ENCODE measurements around the gene NCOA7. TPM values are rescaled to one million over a fixed set of nuclear protein-coding genes. Genes with fewer than 3 reads are reported as not detected.
A peak's percentile ranks its signal among the peaks of the same experiment; 100 is the strongest.

NCOA7 gene
- total RNA-seq, 4 donors from 2014 or later, result 16.7 to 28.3 (median 21.2) TPM

DNA sequence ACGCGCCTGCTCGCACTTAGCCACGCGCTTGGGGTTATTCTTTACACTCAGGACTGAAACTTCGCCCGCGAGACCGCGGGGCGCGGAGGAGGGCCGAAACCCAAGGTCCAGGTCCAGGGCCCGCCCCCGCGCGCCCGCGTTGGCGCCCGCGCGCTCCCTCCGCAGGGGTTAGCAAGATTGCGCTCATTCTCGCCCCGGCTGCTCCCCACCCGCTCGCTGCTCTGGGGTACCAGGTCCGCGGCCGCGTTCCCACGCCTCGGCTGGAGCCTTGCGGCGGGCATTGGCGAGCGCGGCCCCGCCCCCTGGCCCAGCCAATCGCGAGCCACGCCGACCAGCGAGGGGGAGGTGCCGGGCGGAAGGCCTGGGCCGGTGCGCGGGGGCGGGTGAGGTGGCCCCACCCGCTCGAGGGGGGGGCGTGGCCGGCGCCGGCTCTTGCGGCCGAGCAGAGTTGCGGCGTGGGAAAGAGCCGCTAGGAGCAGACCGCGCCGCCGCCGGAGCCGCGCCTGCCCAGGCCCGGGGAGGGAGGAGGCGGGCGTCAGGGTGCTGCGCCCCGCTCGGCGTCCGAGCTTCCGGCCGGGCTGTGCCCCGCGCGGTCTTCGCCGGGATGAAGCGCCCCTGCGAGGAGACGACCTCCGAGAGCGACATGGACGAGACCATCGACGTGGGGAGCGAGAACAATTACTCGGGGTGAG lies 41.4 kb upstream of the NCOA7 start, which contains the start of gene HEY2:
HEY2 (plus strand) TSS at position 460 of the 692 bp plus-strand sequence; CDS start at position 605, 145 bp downstream.
- Histone ChIP-seq H3K36me3 (no peaks in the 10 kb centered on the region), H3K27ac (peak within 1 kb of the TSS; percentile 79 to 82 (median 80)), H3K9me3 (no peaks in the 10 kb centered on the region), H3K4me1 (peaks cover 13 to 45% (median 27%) of the 10 kb centered on the region in 4 donors), H3K4me3 (peak within 1 kb of the TSS; percentile 45 to 72 (median 58)), H3K27me3 (peaks cover 96% of the 10 kb centered on the region)
- WGBS, 2 donors (ENCODE audit: low coverage in 1 of 2), result 2% methylated on average over 26 of the region's 95 CpGs; no CpG with 5 or more reads in 1 of the 2 donors
- intact Hi-C loops (cut with DNase I; ENCODE audit: low total_unique reads) (no loop called here), in situ Hi-C loops (cut with MboI; ENCODE audit: low pct_ligation_motif_present in 1 of 4, low pct_unique_long_range_greater_than_20kb in 1 of 4, low sequenced_read_pairs in 3 of 4) (no loop called here)
- TF ChIP-seq, protein P1, sequence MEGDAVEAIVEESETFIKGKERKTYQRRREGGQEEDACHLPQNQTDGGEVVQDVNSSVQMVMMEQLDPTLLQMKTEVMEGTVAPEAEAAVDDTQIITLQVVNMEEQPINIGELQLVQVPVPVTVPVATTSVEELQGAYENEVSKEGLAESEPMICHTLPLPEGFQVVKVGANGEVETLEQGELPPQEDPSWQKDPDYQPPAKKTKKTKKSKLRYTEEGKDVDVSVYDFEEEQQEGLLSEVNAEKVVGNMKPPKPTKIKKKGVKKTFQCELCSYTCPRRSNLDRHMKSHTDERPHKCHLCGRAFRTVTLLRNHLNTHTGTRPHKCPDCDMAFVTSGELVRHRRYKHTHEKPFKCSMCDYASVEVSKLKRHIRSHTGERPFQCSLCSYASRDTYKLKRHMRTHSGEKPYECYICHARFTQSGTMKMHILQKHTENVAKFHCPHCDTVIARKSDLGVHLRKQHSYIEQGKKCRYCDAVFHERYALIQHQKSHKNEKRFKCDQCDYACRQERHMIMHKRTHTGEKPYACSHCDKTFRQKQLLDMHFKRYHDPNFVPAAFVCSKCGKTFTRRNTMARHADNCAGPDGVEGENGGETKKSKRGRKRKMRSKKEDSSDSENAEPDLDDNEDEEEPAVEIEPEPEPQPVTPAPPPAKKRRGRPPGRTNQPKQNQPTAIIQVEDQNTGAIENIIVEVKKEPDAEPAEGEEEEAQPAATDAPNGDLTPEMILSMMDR (IDR thresholded peaks at IDR 0.05), result peak in 2 of 5 experiments; percentile 23 to 30
- TF ChIP-seq POLR2AphosphoS5 (IDR thresholded peaks at IDR 0.05) (peak; percentile 49 to 70 (median 57)), POLR2A (IDR thresholded peaks at IDR 0.05) (peak; percentile 18), EP300 (IDR thresholded peaks at IDR 0.05; ENCODE audit: low read depth) (no peak)
- peak; percentile 93 for DNase-seq

DNA sequence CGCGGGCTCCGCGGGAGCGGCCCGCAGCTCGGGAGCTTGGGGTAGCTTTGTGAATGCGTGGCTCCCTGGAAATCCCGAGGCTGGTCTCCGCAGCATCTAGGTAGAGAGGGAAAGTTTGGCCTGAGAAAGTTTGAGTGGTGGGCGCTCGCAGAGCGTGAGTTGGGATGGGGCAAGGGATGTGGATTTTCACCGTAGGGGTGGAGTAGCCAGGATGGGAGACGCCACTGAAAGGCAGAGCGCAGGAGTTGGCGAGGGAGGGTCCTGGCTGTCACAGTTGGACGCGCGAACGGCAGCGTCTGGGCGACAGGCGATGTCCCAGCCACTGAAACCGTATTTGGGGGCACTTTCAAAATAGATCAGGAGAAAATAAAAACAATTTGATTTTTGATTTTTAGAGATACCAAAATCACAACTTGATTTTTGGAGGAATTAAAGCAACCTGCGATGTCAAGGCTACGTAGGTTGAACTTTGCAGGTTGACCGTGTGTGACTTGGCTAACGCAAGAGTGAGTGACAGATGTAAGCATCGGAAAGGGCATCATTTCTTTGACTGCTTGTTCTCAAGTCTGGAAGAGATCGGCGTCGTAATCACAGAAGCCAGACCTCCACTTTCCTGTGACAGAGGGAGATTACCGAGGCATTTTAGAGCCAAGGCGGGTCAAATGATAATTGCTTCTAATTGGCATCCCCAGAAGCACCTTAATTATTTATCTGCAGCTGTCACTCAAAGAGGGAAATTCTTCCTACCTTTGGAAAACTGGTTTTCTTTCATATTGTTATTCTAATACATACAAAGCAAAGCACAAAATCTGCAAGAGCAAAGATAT lies 40.7 kb upstream of the NCOA7 start:
- DNase-seq, result peak; percentile 13
- Histone ChIP-seq H3K4me1 (peaks cover 13 to 45% (median 27%) of the 10 kb centered on the region in 4 donors), H3K27ac (peak overlapping the region; percentile 79 to 82 (median 80)), H3K4me3 (peak overlapping the region; percentile 45 to 72 (median 58)), H3K36me3 (no peaks in the 10 kb centered on the region), H3K9me3 (no peaks in the 10 kb centered on the region), H3K27me3 (peaks cover 96% of the 10 kb centered on the region)
- WGBS, 2 donors (ENCODE audit: low coverage in 1 of 2), result 6 to 7% methylated on average over 12 to 34 of the region's 35 CpGs
- intact Hi-C loops (cut with DNase I; ENCODE audit: low total_unique reads) (no loop called here), in situ Hi-C loops (cut with MboI; ENCODE audit: low pct_ligation_motif_present in 1 of 4, low pct_unique_long_range_greater_than_20kb in 1 of 4, low sequenced_read_pairs in 3 of 4) (loop anchor here in 3 of 4 donors (25.0 kb wide), 2 partner anchors 563 to 588 kb away; partner anchors contain the start of gene TPD52L1 (in 2 of the 3))
- TF ChIP-seq, protein P1 (IDR thresholded peaks at IDR 0.05), result no peak
- TF ChIP-seq POLR2AphosphoS5 (IDR thresholded peaks at IDR 0.05), result no peak
- no peak for TF ChIP-seq POLR2A (IDR thresholded peaks at IDR 0.05)
- no peak for TF ChIP-seq EP300 (IDR thresholded peaks at IDR 0.05; ENCODE audit: low read depth)

DNA sequence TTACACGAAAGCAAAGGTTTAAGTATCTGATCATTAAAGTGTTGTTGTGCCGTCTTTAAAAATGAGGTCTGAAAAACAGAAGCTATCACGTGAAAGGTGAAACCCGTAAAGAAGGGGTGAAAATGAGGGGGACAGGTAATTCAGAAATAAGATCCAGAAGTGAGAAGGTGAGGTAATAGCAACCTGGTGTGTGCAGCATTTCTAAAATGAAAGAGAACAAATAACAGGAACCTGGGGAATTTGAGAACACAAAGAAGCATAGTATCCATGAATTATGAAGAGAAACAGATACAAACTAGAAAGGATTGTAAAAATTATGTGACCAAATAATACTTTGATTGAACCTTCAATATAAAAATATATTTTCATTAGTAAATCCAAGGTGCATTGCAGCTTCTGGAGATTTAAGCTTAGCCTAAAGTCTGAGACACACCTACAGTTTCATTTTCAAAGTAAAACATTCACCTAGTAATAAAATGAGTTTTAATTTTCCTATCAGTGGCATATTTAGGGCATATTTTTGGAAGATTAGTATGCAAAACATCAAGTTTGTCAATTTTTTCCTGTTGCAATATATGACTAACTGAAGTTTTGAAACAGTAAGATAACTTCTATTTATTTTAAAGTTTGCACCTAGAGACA lies 39.9 kb upstream of the NCOA7 start:
- peak overlapping the region in 2 of 4 donors; percentile 79 to 80 for H3K27ac ChIP-seq
- TF ChIP-seq, protein P1 (IDR thresholded peaks at IDR 0.05), result no peak
- TF ChIP-seq EP300 (IDR thresholded peaks at IDR 0.05; ENCODE audit: low read depth), result no peak
- TF ChIP-seq POLR2AphosphoS5 (IDR thresholded peaks at IDR 0.05), result no peak
- no peak for TF ChIP-seq POLR2A (IDR thresholded peaks at IDR 0.05)
- peaks cover 96% of the 10 kb centered on the region for H3K27me3 ChIP-seq
- peak overlapping the region in 1 of 4 donors; percentile 72 for H3K4me3 ChIP-seq
- 18 to 38% methylated on average over 4 of the region's 4 CpGs for WGBS, 2 donors (ENCODE audit: low coverage in 1 of 2)
- no peaks in the 10 kb centered on the region for H3K36me3 ChIP-seq
- H3K9me3 ChIP-seq, result no peaks in the 10 kb centered on the region
- in situ Hi-C loops (cut with MboI; ENCODE audit: low pct_ligation_motif_present in 1 of 4, low pct_unique_long_range_greater_than_20kb in 1 of 4, low sequenced_read_pairs in 3 of 4) (loop anchor here in 3 of 4 donors (25.0 kb wide), 2 partner anchors 564 to 589 kb away; partner anchors contain the start of gene TPD52L1 (in 2 of the 3)), intact Hi-C loops (cut with DNase I; ENCODE audit: low total_unique reads) (no loop called here)
- H3K4me1 ChIP-seq, result peaks cover 13 to 45% (median 27%) of the 10 kb centered on the region in 4 donors
- no peak for DNase-seq
